Measurements from ENCODE around the gene CDC25B. TPM values are rescaled to one million over a fixed set of nuclear protein-coding genes. Genes with fewer than 3 reads are reported as not detected.
"Not testable (repeated sequence)": the region's sequence is repeated elsewhere in the genome, so short reads cannot be mapped to it uniquely, and the experiment has no call there.

CDC25B gene
- total and polyA plus RNA-seq, 2 experiments from 2014 or later = 9.7 to 59.9 TPM

- Histone ChIP-seq H3K9me3 (ENCODE audit: low read depth) (no peaks in the 10 kb centered on the region), H3K27me3 (no peaks in the 10 kb centered on the region), H3K4me3 (no peak overlapping the region), H3K27ac (no peak overlapping the region), H3K36me3 (no peaks in the 10 kb centered on the region), H3K4me1 (ENCODE audit: low read depth) (no peaks in the 10 kb centered on the region)
- no peak for DNase-seq (ENCODE audit: low read depth in 1 of 2, low spot score in 1 of 2)
- no peak for TF ChIP-seq CTCF (IDR thresholded peaks at IDR 0.05; ENCODE audit: low read depth, low read length)
These were observed 40.0 kb downstream of the CDC25B start for GRCh38 chr20:3836132-3836531.

- Histone ChIP-seq H3K36me3 (no peaks in the 10 kb centered on the region), H3K4me1 (ENCODE audit: low read depth) (no peaks in the 10 kb centered on the region), H3K27ac (no peak overlapping the region), H3K27me3 (no peaks in the 10 kb centered on the region), H3K9me3 (ENCODE audit: low read depth) (no peaks in the 10 kb centered on the region), H3K4me3 (no peak overlapping the region)
- peak in 1 of 2 donors; percentile 45 for DNase-seq (ENCODE audit: low read depth in 1 of 2, low spot score in 1 of 2)
- no peak for TF ChIP-seq CTCF (IDR thresholded peaks at IDR 0.05; ENCODE audit: low read depth, low read length)
These were observed 43.2 kb downstream of the CDC25B start for GRCh38 chr20:3839328-3839727.

- not testable (repeated sequence) for H3K4me1 ChIP-seq (ENCODE audit: low read depth); H3K4me3 ChIP-seq; H3K27ac ChIP-seq; DNase-seq (ENCODE audit: low read depth in 1 of 2, low spot score in 1 of 2); H3K9me3 ChIP-seq (ENCODE audit: low read depth); H3K36me3 ChIP-seq; H3K27me3 ChIP-seq
These were observed 44.1 kb downstream of the CDC25B start for GRCh38 chr20:3840201-3840600.

- no peak for DNase-seq (ENCODE audit: low read depth in 1 of 2, low spot score in 1 of 2)
- no peak overlapping the region for H3K27ac ChIP-seq
These were observed 46.3 kb downstream of the CDC25B start for GRCh38 chr20:3842348-3842930.

GRCh38 chr20:3843490-3843889 lies 47.4 kb downstream of the CDC25B start:
- H3K9me3 ChIP-seq (ENCODE audit: low read depth) = no peaks in the 10 kb centered on the region
- peak in 1 of 2 donors; percentile 59 for DNase-seq (ENCODE audit: low read depth in 1 of 2, low spot score in 1 of 2)
- no peak overlapping the region for H3K27ac ChIP-seq
- no peak overlapping the region for H3K4me3 ChIP-seq
- H3K4me1 ChIP-seq (ENCODE audit: low read depth) = peaks cover 4% of the 10 kb centered on the region
- no peaks in the 10 kb centered on the region for H3K27me3 ChIP-seq
- no peaks in the 10 kb centered on the region for H3K36me3 ChIP-seq
- no peak for TF ChIP-seq CTCF (IDR thresholded peaks at IDR 0.05; ENCODE audit: low read depth, low read length)

More at GRCh38 chr20:3842348-3842930, 46.3 kb downstream of the CDC25B start:
- Histone ChIP-seq H3K27me3 (no peaks in the 10 kb centered on the region), H3K9me3 (ENCODE audit: low read depth) (no peaks in the 10 kb centered on the region), H3K4me1 (ENCODE audit: low read depth) (peaks cover under 1% of the 10 kb centered on the region), H3K36me3 (no peaks in the 10 kb centered on the region), H3K4me3 (no peak overlapping the region)
- no peak for TF ChIP-seq CTCF (IDR thresholded peaks at IDR 0.05; ENCODE audit: low read depth, low read length)

- not testable (repeated sequence) for H3K27me3 ChIP-seq; H3K4me1 ChIP-seq (ENCODE audit: low read depth); DNase-seq (ENCODE audit: low read depth in 1 of 2, low spot score in 1 of 2)
These were observed 48.0 kb downstream of the CDC25B start for GRCh38 chr20:3843990-3844619.

More at GRCh38 chr20:3843990-3844619, 48.0 kb downstream of the CDC25B start:
- H3K36me3 ChIP-seq; H3K4me3 ChIP-seq; H3K9me3 ChIP-seq (ENCODE audit: low read depth); H3K27ac ChIP-seq: not testable (repeated sequence)
